ENCODE data around the gene SUGP2. TPM values are rescaled to one million over a fixed set of nuclear protein-coding genes. Genes with fewer than 3 reads are reported as not detected.

SUGP2 gene
- total RNA-seq, 1 experiment from 2014 or later: 74.1 TPM

DNA sequence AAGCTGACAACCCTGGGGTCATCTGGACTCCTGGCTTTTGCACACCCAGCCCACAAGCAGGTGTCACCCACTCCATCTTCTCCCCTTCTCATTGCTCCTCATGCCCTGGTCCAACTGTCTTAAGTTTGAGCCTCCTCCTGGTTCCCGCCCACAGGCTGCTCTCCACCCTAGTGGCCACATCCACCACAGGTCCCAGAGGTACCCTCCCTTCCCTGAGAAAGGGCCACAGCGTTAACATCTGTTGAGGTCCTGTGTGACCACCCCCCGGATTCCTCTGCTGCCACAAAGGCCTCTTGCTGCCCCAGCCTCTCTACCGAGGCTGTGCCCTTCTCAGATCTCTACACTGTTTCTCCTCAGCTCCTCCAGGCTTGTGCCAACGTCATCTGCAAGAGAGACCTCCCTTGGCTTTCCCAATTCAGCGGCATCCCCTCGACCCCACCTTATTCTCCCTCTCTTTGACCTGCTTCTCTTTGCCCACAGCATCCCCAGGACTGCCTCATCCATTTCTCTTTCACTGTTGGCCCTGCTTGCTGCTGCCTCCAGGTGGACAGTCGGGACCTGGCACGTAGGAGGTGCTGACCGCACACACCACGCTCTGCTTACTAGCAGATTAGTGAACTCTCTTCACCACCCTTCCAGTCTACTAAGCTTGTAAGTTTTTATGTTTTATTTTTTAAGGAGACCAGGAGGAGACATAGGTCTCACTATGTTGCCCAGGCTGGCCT is 33.3 kb downstream of the SUGP2 start:
- BruUV-seq (replicated peaks): no TSS peak
- Mint-ChIP-seq H3K9me3 (ENCODE audit: unreplicated experiment) (no peaks in the 10 kb centered on the region), H3K27ac (ENCODE audit: unreplicated experiment) (no peak overlapping the region), H3K36me3 (ENCODE audit: insufficient read depth, unreplicated experiment) (peaks cover 71% of the 10 kb centered on the region), H3K4me3 (ENCODE audit: unreplicated experiment) (no peak overlapping the region), H3K27me3 (ENCODE audit: insufficient read depth, unreplicated experiment) (no peaks in the 10 kb centered on the region), H3K4me1 (ENCODE audit: low read depth, unreplicated experiment) (no peaks in the 10 kb centered on the region)
- CTCF ChIA-PET: no interaction called here
- Histone ChIP-seq H3K4me1 (no peaks in the 10 kb centered on the region), H3K27me3 (replicated peaks; ENCODE audit: control insufficient read depth, insufficient read depth, low read length) (no peaks in the 10 kb centered on the region), H3K36me3 (ENCODE audit: control insufficient read depth, insufficient read depth, low read length) (no peaks in the 10 kb centered on the region; the same call in 1 of the 2 replicates), H3K4me3 (ENCODE audit: low read depth, low read length) (no peak overlapping the region), H3K9me3 (no peaks in the 10 kb centered on the region)
- DNase-seq: no peak
- POLR2A ChIA-PET: no interaction called here
- TF ChIP-seq CTCF (IDR thresholded peaks at IDR 0.05; ENCODE audit: insufficient read depth in 1 of 2, low read depth in 1 of 2, low read length in 1 of 2, severe bottlenecking in 1 of 2, unreplicated experiment in 1 of 2): peak in 1 of 2 experiments; percentile 40
- intact Hi-C loops (cut with micrococcal nuclease; ENCODE audit: unreplicated experiment): no loop called here

DNA sequence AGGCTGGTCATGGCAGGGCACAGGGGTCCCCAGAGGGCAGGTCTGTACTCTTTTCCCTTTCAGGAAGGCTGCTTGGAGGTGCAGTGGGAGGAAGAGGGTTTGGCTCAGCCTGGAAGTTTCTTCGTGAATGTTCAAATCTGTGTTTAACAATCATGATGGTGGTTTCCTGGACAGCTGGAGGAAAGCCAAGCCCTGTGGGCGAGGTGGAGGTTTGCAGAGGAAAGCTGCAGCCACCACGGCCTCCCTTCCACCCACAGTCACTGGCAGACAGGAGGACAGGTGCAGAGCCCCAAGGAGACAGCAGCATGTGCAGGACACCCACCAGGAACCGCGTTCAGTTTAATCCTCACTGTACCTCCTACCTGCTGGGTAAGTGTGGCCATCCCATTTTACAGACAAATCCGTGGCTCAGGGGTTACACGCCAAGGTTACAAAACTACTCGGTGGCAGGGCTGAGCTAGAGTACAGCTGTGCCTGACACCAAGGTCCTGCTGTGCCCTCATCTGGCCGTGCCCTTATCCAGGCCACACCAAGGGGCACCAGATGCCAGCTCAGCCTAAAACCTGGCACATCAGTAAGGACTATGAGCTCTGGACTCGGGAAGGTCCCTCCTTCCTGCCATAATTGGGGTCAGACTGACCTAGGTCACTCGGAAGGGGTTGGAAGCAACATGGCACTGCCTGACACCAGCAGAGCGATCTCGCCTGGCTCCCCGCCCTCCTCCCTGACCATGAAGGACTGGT is 34.1 kb downstream of the SUGP2 start:
- no peak for DNase-seq
- Histone ChIP-seq H3K9me3 (no peaks in the 10 kb centered on the region), H3K36me3 (ENCODE audit: control insufficient read depth, insufficient read depth, low read length) (no peaks in the 10 kb centered on the region; the same call in 1 of the 2 replicates), H3K4me3 (ENCODE audit: low read depth, low read length) (no peak overlapping the region), H3K4me1 (no peaks in the 10 kb centered on the region), H3K27me3 (replicated peaks; ENCODE audit: control insufficient read depth, insufficient read depth, low read length) (no peaks in the 10 kb centered on the region)
- CTCF ChIA-PET: interaction anchor here (0.6 kb wide), 2 partner anchors 253 to 478 kb away, joined by 3 to 4 read pairs; no protein-coding TSS in a partner anchor
- Mint-ChIP-seq H3K4me3 (ENCODE audit: unreplicated experiment) (no peak overlapping the region), H3K9me3 (ENCODE audit: unreplicated experiment) (no peaks in the 10 kb centered on the region), H3K27ac (ENCODE audit: unreplicated experiment) (peak overlapping the region; percentile 5), H3K36me3 (ENCODE audit: insufficient read depth, unreplicated experiment) (peaks cover 66% of the 10 kb centered on the region), H3K4me1 (ENCODE audit: low read depth, unreplicated experiment) (no peaks in the 10 kb centered on the region), H3K27me3 (ENCODE audit: insufficient read depth, unreplicated experiment) (no peaks in the 10 kb centered on the region)
- intact Hi-C loops (cut with micrococcal nuclease; ENCODE audit: unreplicated experiment): no loop called here
- no peak for TF ChIP-seq CTCF (IDR thresholded peaks at IDR 0.05; ENCODE audit: insufficient read depth in 1 of 2, low read depth in 1 of 2, low read length in 1 of 2, severe bottlenecking in 1 of 2, unreplicated experiment in 1 of 2)
- POLR2A ChIA-PET: no interaction called here
- no TSS peak for BruUV-seq (replicated peaks)

DNA sequence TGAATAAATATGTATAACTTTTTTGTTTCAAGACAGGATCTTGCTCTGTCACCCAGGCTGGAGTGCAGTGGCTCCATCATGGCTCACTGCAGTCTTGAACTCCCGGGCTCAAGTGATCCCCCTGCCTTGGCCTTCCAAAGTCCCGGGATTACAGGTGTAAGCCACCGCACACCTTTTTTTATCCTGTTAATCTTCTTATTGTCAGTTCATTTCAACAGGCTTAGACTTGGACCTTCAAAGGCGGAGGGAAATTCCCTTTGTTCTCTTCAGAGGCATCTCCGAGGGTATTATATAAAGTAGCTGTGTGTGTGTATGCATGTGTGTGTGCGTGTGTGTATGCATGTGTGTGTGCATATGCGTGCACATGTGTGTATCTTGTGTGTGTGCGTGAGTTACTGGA is 35.0 kb downstream of the SUGP2 start:
- CTCF ChIA-PET: interaction anchor here (0.6 kb wide), 1 partner anchor 252 kb away, joined by 3 read pairs; no protein-coding TSS in a partner anchor
- Histone ChIP-seq H3K27me3 (replicated peaks; ENCODE audit: control insufficient read depth, insufficient read depth, low read length) (no peaks in the 10 kb centered on the region), H3K4me1 (no peaks in the 10 kb centered on the region), H3K9me3 (no peaks in the 10 kb centered on the region), H3K4me3 (ENCODE audit: low read depth, low read length) (no peak overlapping the region), H3K36me3 (ENCODE audit: control insufficient read depth, insufficient read depth, low read length) (no peaks in the 10 kb centered on the region; the same call in 1 of the 2 replicates)
- intact Hi-C loops (cut with micrococcal nuclease; ENCODE audit: unreplicated experiment): no loop called here
- H3K4me1 Mint-ChIP-seq (ENCODE audit: low read depth, unreplicated experiment): no peaks in the 10 kb centered on the region
- no peak overlapping the region for H3K4me3 Mint-ChIP-seq (ENCODE audit: unreplicated experiment)
- no peak for TF ChIP-seq CTCF (IDR thresholded peaks at IDR 0.05; ENCODE audit: insufficient read depth in 1 of 2, low read depth in 1 of 2, low read length in 1 of 2, severe bottlenecking in 1 of 2, unreplicated experiment in 1 of 2)
- DNase-seq: no peak
- H3K27ac Mint-ChIP-seq (ENCODE audit: unreplicated experiment): peak overlapping the region; percentile 5
- no peaks in the 10 kb centered on the region for H3K9me3 Mint-ChIP-seq (ENCODE audit: unreplicated experiment)
- BruUV-seq (replicated peaks): no TSS peak
- H3K27me3 Mint-ChIP-seq (ENCODE audit: insufficient read depth, unreplicated experiment): no peaks in the 10 kb centered on the region
- peaks cover 71% of the 10 kb centered on the region for H3K36me3 Mint-ChIP-seq (ENCODE audit: insufficient read depth, unreplicated experiment)
- POLR2A ChIA-PET: no interaction called here
